Measurements from ENCODE around the gene FMN2.

Gene FMN2

GRCh38 chr1:240098534-240098933 lies 6.9 kb downstream of the FMN2 start:
- no peak for DNase-seq (ENCODE audit: low spot score)

GRCh38 chr1:240099329-240099728 lies 7.6 kb downstream of the FMN2 start:
- DNase-seq (ENCODE audit: low spot score): no peak

- DNase-seq (ENCODE audit: low spot score): no peak
These were observed 8.1 kb downstream of the FMN2 start for GRCh38 chr1:240099748-240100147.

GRCh38 chr1:240100371-240100934 lies 8.8 kb downstream of the FMN2 start:
- DNase-seq (ENCODE audit: low spot score): peak; percentile 78

- no peak for DNase-seq (ENCODE audit: low spot score)
These were observed 9.6 kb downstream of the FMN2 start for GRCh38 chr1:240101306-240101705.

DNA sequence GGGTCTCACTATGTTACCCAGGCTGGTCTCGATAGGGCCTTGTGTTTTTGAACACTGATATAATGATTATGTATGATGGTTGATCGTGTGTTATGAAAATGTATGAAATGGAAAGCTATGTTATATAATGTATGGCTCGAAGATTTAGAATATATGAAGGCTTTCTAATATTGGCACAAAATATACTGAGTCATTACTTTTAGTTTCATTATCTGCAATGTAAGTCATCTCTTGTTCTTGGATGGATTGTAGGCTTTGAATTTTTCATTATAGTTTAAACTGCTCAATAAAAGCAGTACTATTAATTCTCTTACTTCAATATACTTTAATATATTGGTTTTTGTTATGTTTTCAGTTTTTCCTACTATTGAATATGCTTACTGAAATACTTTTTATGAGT lies 10.1 kb downstream of the FMN2 start:
- DNase-seq (ENCODE audit: low spot score): no peak

- DNase-seq (ENCODE audit: low spot score): no peak
These were observed 13.0 kb downstream of the FMN2 start for GRCh38 chr1:240104672-240105071.

DNA sequence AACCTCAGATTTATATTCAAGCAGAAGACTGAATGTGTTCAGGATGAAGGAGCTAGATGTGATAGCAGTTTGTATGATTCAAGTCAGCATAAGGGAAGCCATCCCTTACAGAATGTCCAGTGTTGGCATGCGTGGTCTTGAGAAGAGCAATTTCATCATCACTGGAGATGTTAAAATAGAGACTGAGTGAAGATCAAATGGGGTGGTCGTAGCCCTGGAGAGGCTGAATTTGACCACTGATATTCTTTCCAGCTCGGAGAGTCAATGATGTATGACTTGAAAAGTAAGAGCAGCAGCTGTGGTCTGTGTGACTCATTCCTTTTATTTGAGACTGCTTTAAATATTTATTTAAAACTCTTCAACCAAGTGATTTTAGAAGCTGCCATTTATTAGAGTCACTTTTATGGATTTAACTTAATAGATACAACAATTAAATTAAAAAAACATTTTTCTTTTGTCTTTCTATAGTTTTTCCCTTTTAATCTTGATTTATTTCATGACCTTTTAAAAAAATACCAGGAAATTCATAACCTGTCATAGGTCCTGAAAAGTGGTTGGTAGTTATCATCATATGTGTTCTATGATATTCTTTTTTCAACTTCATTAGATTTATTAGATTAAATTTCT lies 15.5 kb downstream of the FMN2 start:
- DNase-seq (ENCODE audit: low spot score): peak; percentile 61

DNA sequence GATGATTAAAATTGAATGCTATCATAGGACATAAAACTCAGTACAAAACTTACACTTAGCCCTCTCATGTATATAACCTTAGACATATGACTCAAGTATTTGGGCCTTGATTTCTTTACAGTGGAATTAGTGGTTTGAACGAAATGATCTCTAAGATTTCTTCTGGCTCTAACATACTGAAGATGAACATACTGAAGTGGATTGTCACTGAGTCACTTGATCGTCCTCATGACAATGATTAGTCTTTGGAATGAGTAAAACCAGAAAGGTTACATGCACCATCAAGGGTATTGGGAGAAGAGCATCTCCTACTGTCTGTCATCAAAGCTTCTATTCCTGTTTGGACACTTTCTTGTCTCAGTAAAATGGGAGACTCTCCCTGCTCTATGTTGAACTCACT lies 17.4 kb downstream of the FMN2 start:
- DNase-seq (ENCODE audit: low spot score): no peak

DNA sequence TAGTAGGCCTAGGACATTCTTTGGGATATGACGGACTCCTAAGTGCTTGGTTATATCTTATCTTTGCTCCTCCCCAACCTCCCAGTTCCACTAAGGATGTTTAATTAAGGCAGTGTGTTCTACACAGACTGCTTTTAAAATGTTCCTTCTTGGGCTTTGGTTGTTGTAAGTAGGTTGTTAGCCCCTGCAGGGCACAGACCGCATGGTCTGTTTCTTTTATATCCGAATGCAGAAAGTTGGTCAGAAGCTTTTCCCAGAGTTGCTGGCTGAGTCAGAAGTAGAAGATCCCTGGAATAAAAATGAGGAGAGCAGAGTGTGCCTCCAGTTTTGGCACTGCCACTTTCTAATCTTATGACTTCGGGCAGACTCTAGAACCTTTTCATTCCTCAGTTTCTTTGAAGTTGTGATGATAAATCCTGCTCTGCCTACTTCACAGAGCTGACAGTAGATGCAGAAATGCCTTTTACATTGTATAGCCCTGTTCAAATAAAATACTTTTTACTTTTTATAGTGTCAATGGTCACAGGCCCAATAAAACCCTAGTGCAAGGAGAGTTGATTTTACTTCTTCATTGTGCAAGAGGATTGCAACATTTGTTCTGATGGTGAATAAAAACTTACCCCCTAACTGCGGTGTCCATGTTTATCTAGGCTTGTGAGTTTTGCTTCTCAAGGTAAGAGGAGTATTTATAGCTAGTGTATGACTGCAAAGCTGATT lies 18.4 kb downstream of the FMN2 start:
- DNase-seq (ENCODE audit: low spot score): no peak

DNA sequence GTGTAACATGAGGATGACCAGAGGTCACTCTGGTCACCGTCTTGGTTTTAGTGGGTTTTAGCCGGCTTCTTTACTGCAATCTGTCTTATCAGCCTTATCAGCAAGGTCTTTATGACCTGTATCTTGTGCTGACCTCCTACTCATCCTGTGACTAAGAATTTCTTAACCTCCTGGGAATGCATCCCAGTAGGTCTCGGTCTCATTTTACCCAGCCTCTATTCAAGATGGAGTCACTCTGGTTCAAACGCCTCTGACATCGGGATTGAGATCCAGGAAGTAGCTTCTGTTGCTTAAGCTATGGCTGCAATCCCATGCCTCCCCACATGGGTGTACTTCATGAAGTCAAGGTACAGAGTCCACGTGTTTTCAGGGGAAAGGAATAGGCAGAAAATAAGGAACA lies 19.9 kb downstream of the FMN2 start:
- DNase-seq (ENCODE audit: low spot score): no peak

- no peak for DNase-seq (ENCODE audit: low spot score)
These were observed 22.5 kb downstream of the FMN2 start for GRCh38 chr1:240114222-240114621.

- DNase-seq (ENCODE audit: low spot score): no peak
These were observed 24.1 kb downstream of the FMN2 start for GRCh38 chr1:240115831-240116230.

DNA sequence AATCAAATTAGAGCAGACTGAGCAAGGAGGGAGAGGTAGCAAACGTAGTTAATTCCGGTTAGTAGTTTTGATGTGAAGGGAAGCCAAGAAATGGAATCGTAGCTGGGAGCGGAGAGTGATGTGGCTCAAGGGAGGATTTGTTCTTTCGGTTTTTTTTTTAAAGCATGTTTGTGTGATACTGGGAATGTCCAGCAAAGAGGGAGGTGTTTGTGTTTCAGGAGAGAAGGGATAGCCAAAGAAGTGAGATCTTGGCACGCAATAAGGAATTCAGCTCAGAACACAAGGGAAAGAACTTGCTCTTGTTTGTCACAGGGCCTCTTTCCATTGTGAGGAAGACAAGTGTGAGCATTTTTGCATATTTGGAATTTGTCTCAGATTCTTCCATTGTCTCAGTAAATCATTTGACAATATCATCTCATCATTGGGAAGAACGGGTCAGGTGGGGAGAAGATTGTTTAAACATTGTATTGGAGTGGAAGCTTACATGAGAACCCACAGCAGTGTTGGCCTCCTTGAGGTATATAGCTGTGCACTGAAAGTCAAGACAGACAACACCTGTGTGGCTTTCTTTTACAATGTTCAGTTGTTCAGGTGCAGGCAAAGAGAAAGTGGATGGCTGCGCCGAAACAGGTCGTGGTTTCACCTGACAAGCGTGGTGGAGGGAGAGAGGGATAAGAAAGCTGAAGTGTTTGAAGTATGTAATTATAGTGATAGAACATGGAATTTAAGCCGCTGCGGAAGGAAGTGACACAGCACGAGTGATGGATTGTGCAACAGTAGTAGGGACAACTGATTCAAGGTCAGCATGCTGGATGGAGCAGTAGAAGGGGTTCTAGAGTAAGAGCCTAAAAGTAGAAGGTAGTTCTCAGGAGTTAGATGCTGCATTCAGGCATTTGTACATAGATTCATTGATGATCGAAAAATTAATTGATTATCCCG lies 25.4 kb downstream of the FMN2 start:
- DNase-seq (ENCODE audit: low spot score): no peak

DNA sequence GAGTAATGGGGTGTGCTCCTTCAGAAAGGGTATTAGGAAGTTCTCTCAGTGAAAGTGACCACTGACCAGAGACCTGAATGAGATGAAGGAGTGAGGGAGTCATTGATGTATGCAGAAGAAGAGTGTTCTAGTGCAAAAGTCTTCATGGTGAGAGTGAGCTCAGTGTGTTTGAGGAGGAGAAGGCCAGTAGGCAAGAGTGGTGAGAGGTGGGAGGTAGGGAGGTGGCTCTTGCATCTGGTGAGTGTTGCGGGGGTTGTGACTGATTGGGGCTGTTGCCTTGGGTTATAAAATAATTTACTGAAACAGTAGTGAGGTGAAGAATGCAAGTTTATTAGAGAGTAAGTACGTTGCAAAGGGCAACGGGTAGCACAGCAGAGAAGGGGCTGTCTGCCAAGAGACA lies 26.2 kb downstream of the FMN2 start:
- DNase-seq (ENCODE audit: low spot score): no peak

DNA sequence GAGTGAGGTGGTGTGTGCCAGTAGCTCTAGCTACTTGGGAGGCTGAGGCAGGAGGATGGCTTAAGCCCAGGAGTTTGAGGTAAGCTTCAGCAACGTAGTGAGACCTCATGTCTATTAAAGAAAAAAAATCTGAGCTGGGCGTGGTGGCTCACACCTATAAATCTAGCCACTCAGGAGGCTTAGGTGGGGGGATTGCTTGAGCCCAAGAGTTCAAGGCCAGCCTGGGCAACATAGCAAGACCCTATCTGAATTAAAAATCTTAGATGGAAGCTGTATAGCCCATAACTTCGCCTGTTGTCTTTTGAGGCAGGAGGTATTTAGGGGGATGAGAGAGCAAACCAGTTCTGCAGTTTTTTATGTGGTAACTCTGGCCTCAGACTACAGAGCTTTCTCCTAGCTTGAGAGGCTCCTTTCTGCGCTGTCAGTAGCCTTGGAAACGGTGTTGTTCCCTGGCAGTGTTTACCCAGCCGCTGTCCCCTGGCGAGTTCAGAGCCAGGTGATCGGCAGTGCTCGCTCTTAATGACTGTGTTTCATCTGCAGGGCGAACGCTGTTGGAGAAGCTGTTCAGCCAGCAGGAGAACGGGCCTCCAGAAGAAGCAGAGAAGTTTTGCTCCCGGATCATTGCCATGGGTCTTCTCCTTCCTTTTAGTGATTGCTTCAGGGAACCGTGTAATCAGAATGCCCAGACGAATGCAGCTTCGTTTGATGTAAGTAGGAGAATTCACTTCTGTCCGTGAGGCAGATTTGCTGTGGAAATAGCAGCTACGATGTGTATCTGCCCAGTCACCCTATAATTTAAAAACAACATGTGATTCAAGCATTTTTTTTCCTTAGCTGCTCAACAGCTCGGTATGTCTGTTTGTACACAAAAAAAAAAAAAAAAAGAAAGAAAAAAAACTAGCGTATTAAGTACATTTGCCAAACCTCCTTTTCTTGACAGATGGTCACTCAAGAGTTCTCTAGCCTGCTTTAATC lies 31.2 kb downstream of the FMN2 start:
- no peak for DNase-seq (ENCODE audit: low spot score)

GRCh38 chr1:240126821-240127220 lies 35.1 kb downstream of the FMN2 start:
- peak; percentile 12 for DNase-seq (ENCODE audit: low spot score)

GRCh38 chr1:240128366-240128765 lies 36.7 kb downstream of the FMN2 start:
- no peak for DNase-seq (ENCODE audit: low spot score)

DNA sequence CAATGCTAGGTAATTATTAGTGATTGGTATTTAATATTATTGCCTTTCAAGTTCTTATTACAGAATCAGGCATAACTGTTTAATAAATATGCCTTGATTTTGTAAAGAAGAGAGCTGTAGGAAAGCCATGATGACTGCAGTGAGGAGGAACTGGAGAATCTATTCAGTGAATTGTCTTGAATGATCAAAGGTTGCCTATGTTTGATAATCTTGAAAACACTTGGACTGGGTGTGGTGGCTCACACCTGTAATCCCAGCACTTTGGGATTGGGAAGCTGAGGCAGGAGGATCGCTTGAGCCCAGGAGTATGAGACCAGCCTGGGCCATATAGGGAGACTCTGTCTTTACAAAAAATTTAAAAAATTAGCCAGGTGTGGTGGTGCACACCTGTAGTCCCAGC lies 42.4 kb downstream of the FMN2 start:
- no peak for DNase-seq (ENCODE audit: low spot score)

GRCh38 chr1:240134596-240134995 lies 42.9 kb downstream of the FMN2 start:
- peak; percentile 55 for DNase-seq (ENCODE audit: low spot score)

- DNase-seq (ENCODE audit: low spot score): peak; percentile 41
These were observed 44.7 kb downstream of the FMN2 start for GRCh38 chr1:240136402-240136801.

Measured in GM03348 (cell line).